Natural killer cell (primary cell): ENCODE data around the gene FITM2. TPM values are rescaled to one million over a fixed set of nuclear protein-coding genes. Genes with fewer than 3 reads are reported as not detected.

ENCODE experiments used
- ATAC-seq, 3 donors: fragments of 150-1000 bp in 2 of 3; fragments of 200-7000 bp in 1 of 3; cut with Tn5 transposase; 1 replicate in 1 of 3; 2 replicates in 2 of 3; pipeline ENCODE4 v1.10.0; 2021; ENCODE audit warnings: mild to moderate bottlenecking in 2 of 3, moderate library complexity in 2 of 3
- DNase-seq, 2 donors: peaks; one replicate each; pipeline versions ENCODE4 v3.0.0 to v3.0.0-alpha.2; 2013 to 2021; ENCODE audit warnings: mixed read lengths in 1 of 2
- H3K27ac ChIP-seq: one replicate; pipeline ENCODE4 v1.5.1; 2013; ENCODE audit warnings: mild to moderate bottlenecking, low read length
- H3K27me3 ChIP-seq: one replicate; pipeline ENCODE4 v1.6.1; 2013; ENCODE audit warnings: low read length; ENCODE audit not compliant: control insufficient read depth, insufficient read depth
- H3K36me3 ChIP-seq: one replicate; pipeline ENCODE4 v1.6.1; 2013; ENCODE audit warnings: low read length; ENCODE audit not compliant: control insufficient read depth, insufficient read depth
- H3K4me1 ChIP-seq: one replicate; pipeline ENCODE4 v1.6.1; 2013; ENCODE audit warnings: low read length; ENCODE audit not compliant: control insufficient read depth, insufficient read depth
- H3K4me3 ChIP-seq: one replicate; pipeline ENCODE4 v1.5.1; 2013; ENCODE audit warnings: low read length
- H3K9me3 ChIP-seq: one replicate; pipeline ENCODE4 v1.6.1; 2013; ENCODE audit warnings: low read length; ENCODE audit not compliant: control insufficient read depth, insufficient read depth
- H3K27ac Mint-ChIP-seq, 2 donors: one replicate each; pipeline ENCODE4 v1.8.0; 2022; ENCODE audit warnings: mild to moderate bottlenecking in 2 of 2, mixed read lengths in 2 of 2, moderate library complexity in 1 of 2
- H3K27me3 Mint-ChIP-seq, 2 donors: one replicate each; pipeline ENCODE4 v1.8.0; 2022; ENCODE audit warnings: low read depth in 2 of 2, mixed read lengths in 2 of 2
- H3K36me3 Mint-ChIP-seq: one replicate; pipeline ENCODE4 v1.8.0; 2022; ENCODE audit warnings: mixed read lengths
- H3K4me1 Mint-ChIP-seq, 2 donors: one replicate each; pipeline ENCODE4 v1.8.0; 2022; ENCODE audit warnings: mixed read lengths in 2 of 2
- H3K4me3 Mint-ChIP-seq: one replicate; pipeline ENCODE4 v1.8.0; 2022; ENCODE audit warnings: mild to moderate bottlenecking, moderate library complexity, mixed read lengths
- H3K9me3 Mint-ChIP-seq, 2 donors: one replicate each; pipeline ENCODE4 v1.8.0; 2022; ENCODE audit warnings: mixed read lengths in 2 of 2
- CTCF ChIP-seq: fragments of 200-600 bp; IDR thresholded peaks from one replicate; pipeline ENCODE4 v1.8.0; 2022; ENCODE audit warnings: antibody characterized with exemption
- WGBS: methylation state at CpG from one replicate; pipeline ENCODE4 v1.1.7; 2013; ENCODE audit warnings: missing lambda C conversion rate; ENCODE audit not compliant: insufficient coverage; 5-methylcytosine and 5-hydroxymethylcytosine counted together
- intact Hi-C: fragments of 100-400 bp; cut with micrococcal nuclease; formaldehyde crosslinking; loops from one replicate; pipeline ENCODE4 v1.14.2; 2022
- total RNA-seq, 4 donors: library from RNA; stranded (reverse); fragments of 120-200 nt in 1 of 4; gene quantifications; one replicate each; pipeline versions ENCODE4 v1.2.3 to v1.2.4, GENCODE V29; 2013 to 2022

FITM2 gene
- total RNA-seq, 3 donors from 2014 or later (not counting 1 experiment from before 2014, with no cell fraction given) = 3.7 to 6.0 (median 3.9) TPM

- Mint-ChIP-seq H3K27me3 (peaks cover 9 to 28% of the 10 kb centered on the region in 2 donors), H3K27ac (no peak overlapping the region), H3K4me3 (no peak overlapping the region), H3K4me1 (no peaks in the 10 kb centered on the region), H3K9me3 (no peaks in the 10 kb centered on the region), H3K36me3 (no peaks in the 10 kb centered on the region)
- WGBS = 47% methylated on average over 1 of the region's 1 CpG
- peaks cover 5% of the 10 kb centered on the region for H3K27me3 ChIP-seq
- no peak overlapping the region for H3K27ac ChIP-seq
- H3K4me1 ChIP-seq = no peaks in the 10 kb centered on the region
- DNase-seq (no peak), ATAC-seq (no peak)
- H3K36me3 ChIP-seq = no peaks in the 10 kb centered on the region
- no peaks in the 10 kb centered on the region for H3K9me3 ChIP-seq
- intact Hi-C loops = no loop called here
- no peak for TF ChIP-seq CTCF
- H3K4me3 ChIP-seq = no peak overlapping the region
Observed at GRCh38 chr20:44324343-44324742, 13.3 kb upstream of the FITM2 start.

GRCh38 chr20:44319839-44320422 is 8.9 kb upstream of the FITM2 start:
- H3K27me3 ChIP-seq = peaks cover 2% of the 10 kb centered on the region
- Mint-ChIP-seq H3K9me3 (no peaks in the 10 kb centered on the region), H3K4me1 (no peaks in the 10 kb centered on the region), H3K36me3 (no peaks in the 10 kb centered on the region), H3K27ac (no peak overlapping the region), H3K27me3 (peaks cover 5 to 10% of the 10 kb centered on the region in 2 donors), H3K4me3 (no peak overlapping the region)
- no peak for ATAC-seq
- H3K27ac ChIP-seq = no peak overlapping the region
- no peaks in the 10 kb centered on the region for H3K9me3 ChIP-seq
- H3K4me1 ChIP-seq = no peaks in the 10 kb centered on the region
- no peak overlapping the region for H3K4me3 ChIP-seq
- DNase-seq = no peak
- no peak for TF ChIP-seq CTCF
- 92% methylated on average over 2 of the region's 2 CpGs for WGBS
- intact Hi-C loops = no loop called here
- no peaks in the 10 kb centered on the region for H3K36me3 ChIP-seq

- no peak overlapping the region for H3K4me3 Mint-ChIP-seq
- ATAC-seq (no peak), DNase-seq (no peak)
- intact Hi-C loops = no loop called here
- H3K27me3 Mint-ChIP-seq = peaks cover 0 to 7% of the 10 kb centered on the region in 2 donors
- no peaks in the 10 kb centered on the region for H3K9me3 Mint-ChIP-seq
- TF ChIP-seq CTCF = no peak
- peaks cover 14% of the 10 kb centered on the region for H3K4me1 ChIP-seq
- H3K27ac ChIP-seq = no peak overlapping the region
- no peaks in the 10 kb centered on the region for H3K36me3 Mint-ChIP-seq
- no peaks in the 10 kb centered on the region for H3K9me3 ChIP-seq
- no peak overlapping the region for H3K4me3 ChIP-seq
- H3K4me1 Mint-ChIP-seq = peaks cover 14 to 16% of the 10 kb centered on the region in 2 donors
- H3K27me3 ChIP-seq = peaks cover 2% of the 10 kb centered on the region
- no peaks in the 10 kb centered on the region for H3K36me3 ChIP-seq
- H3K27ac Mint-ChIP-seq = no peak overlapping the region
Observed at GRCh38 chr20:44314870-44315269, 3.9 kb upstream of the FITM2 start.
